Measurements from ENCODE around the gene F3. TPM values are rescaled to one million over a fixed set of nuclear protein-coding genes. Genes with fewer than 3 reads are reported as not detected.

The F3 gene
- total and polyA plus RNA-seq, 2 donors (not counting 1 experiment from before 2014, with no cell fraction given), result 0.25 TPM; not detected in 1

GRCh38 chr1:94530373-94530878, 11.1 kb downstream of the F3 start:
- no peaks in the 10 kb centered on the region for H3K4me1 ChIP-seq (ENCODE audit: control insufficient read depth in 2 of 2, insufficient read depth in 2 of 2, low read length in 2 of 2)
- ChIA-PET POLR2A (no interaction called here), CTCF (no interaction called here)
- H3K4me3 ChIP-seq (ENCODE audit: control extremely low read depth in 1 of 5, extremely low read depth in 1 of 5, insufficient read depth in 1 of 5, low read depth in 2 of 5, low read length in 4 of 5), result no peak overlapping the region
- Mint-ChIP-seq H3K4me1 (no peaks in the 10 kb centered on the region), H3K27ac (no peak overlapping the region), H3K27me3 (peaks cover 3% of the 10 kb centered on the region), H3K9me3 (ENCODE audit: insufficient read depth) (no peaks in the 10 kb centered on the region), H3K4me3 (no peak overlapping the region)
- no peaks in the 10 kb centered on the region for H3K27me3 ChIP-seq (replicated peaks in 1 of 4; ENCODE audit: control extremely low read depth in 1 of 4, control insufficient read depth in 3 of 4, insufficient read depth in 4 of 4, low read length in 3 of 4)
- intact Hi-C loops (cut with micrococcal nuclease), result no loop called here
- H3K4me2 ChIP-seq (replicated peaks; ENCODE audit: low read depth, low read length, poor library complexity, severe bottlenecking), result no peak overlapping the region
- H3K36me3 ChIP-seq (replicated peaks in 1 of 2; ENCODE audit: control extremely low read depth in 1 of 2, control insufficient read depth in 1 of 2, extremely low read depth in 1 of 2, insufficient read depth in 2 of 2, low read length in 1 of 2), result no peaks in the 10 kb centered on the region
- no peaks in the 10 kb centered on the region for H3K9me3 ChIP-seq (ENCODE audit: control extremely low read depth in 1 of 3, control insufficient read depth in 2 of 3, insufficient read depth in 1 of 3, low read length in 2 of 3)
- 89% methylated on average over 3 of the region's 4 CpGs for WGBS (ENCODE audit: insufficient coverage)
- no peak overlapping the region for H3K27ac ChIP-seq (ENCODE audit: low read length in 2 of 2)
- no peak overlapping the region for H3K9ac ChIP-seq (ENCODE audit: low read length)
- H4K20me1 ChIP-seq (ENCODE audit: control insufficient read depth, insufficient read depth, low read length, poor library complexity, severe bottlenecking), result no peaks in the 10 kb centered on the region
- TF ChIP-seq EZH2 (IDR thresholded peaks at IDR 0.05; ENCODE audit: borderline replicate concordance, insufficient read depth, low read depth, low read length, poor library complexity, severe bottlenecking) (no peak), CTCF (IDR thresholded peaks at IDR 0.05) (no peak)
- H2AFZ ChIP-seq (ENCODE audit: insufficient read depth, low read depth, low read length, poor library complexity, severe bottlenecking), result no peak overlapping the region
- DNase-seq, result no peak
- ATAC-seq (ENCODE audit: low read depth), result no peak
- no peaks in the 10 kb centered on the region for H3K79me2 ChIP-seq (ENCODE audit: control insufficient read depth, insufficient read depth, low read length)

GRCh38 chr1:94529416-94529815, 12.1 kb downstream of the F3 start:
- CTCF ChIA-PET, result no interaction called here
- POLR2A ChIA-PET, result no interaction called here
- no peak for ATAC-seq (ENCODE audit: low read depth)
- H2AFZ ChIP-seq (ENCODE audit: insufficient read depth, low read depth, low read length, poor library complexity, severe bottlenecking), result no peak overlapping the region
- H3K4me1 ChIP-seq (ENCODE audit: control insufficient read depth in 2 of 2, insufficient read depth in 2 of 2, low read length in 2 of 2), result no peaks in the 10 kb centered on the region
- no peak overlapping the region for H3K4me3 ChIP-seq (ENCODE audit: control extremely low read depth in 1 of 5, extremely low read depth in 1 of 5, insufficient read depth in 1 of 5, low read depth in 2 of 5, low read length in 4 of 5)
- Mint-ChIP-seq H3K4me1 (no peaks in the 10 kb centered on the region), H3K4me3 (no peak overlapping the region), H3K27ac (no peak overlapping the region), H3K27me3 (peaks cover 7% of the 10 kb centered on the region), H3K9me3 (ENCODE audit: insufficient read depth) (no peaks in the 10 kb centered on the region)
- H3K79me2 ChIP-seq (ENCODE audit: control insufficient read depth, insufficient read depth, low read length), result no peaks in the 10 kb centered on the region
- H3K4me2 ChIP-seq (replicated peaks; ENCODE audit: low read depth, low read length, poor library complexity, severe bottlenecking), result no peak overlapping the region
- DNase-seq, result no peak
- no peak overlapping the region for H3K9ac ChIP-seq (ENCODE audit: low read length)
- TF ChIP-seq CTCF (IDR thresholded peaks at IDR 0.05), result no peak
- no peak overlapping the region for H3K27ac ChIP-seq (ENCODE audit: low read length in 2 of 2)
- H3K27me3 ChIP-seq (replicated peaks in 1 of 4; ENCODE audit: control extremely low read depth in 1 of 4, control insufficient read depth in 3 of 4, insufficient read depth in 4 of 4, low read length in 3 of 4), result no peaks in the 10 kb centered on the region
- WGBS (ENCODE audit: insufficient coverage), result 100% methylated on average over 1 of the region's 2 CpGs
- no peaks in the 10 kb centered on the region for H3K9me3 ChIP-seq (ENCODE audit: control extremely low read depth in 1 of 3, control insufficient read depth in 2 of 3, insufficient read depth in 1 of 3, low read length in 2 of 3)
- H3K36me3 ChIP-seq (replicated peaks in 1 of 2; ENCODE audit: control extremely low read depth in 1 of 2, control insufficient read depth in 1 of 2, extremely low read depth in 1 of 2, insufficient read depth in 2 of 2, low read length in 1 of 2), result no peaks in the 10 kb centered on the region
- no peaks in the 10 kb centered on the region for H4K20me1 ChIP-seq (ENCODE audit: control insufficient read depth, insufficient read depth, low read length, poor library complexity, severe bottlenecking)
- intact Hi-C loops (cut with micrococcal nuclease), result no loop called here

Data from B cell (primary cell).